ENCODE measurements around the gene SCAF11.
"Not testable (repeated sequence)": the region's sequence is repeated elsewhere in the genome, so short reads cannot be mapped to it uniquely, and the experiment has no call there.

Gene SCAF11, protein sequence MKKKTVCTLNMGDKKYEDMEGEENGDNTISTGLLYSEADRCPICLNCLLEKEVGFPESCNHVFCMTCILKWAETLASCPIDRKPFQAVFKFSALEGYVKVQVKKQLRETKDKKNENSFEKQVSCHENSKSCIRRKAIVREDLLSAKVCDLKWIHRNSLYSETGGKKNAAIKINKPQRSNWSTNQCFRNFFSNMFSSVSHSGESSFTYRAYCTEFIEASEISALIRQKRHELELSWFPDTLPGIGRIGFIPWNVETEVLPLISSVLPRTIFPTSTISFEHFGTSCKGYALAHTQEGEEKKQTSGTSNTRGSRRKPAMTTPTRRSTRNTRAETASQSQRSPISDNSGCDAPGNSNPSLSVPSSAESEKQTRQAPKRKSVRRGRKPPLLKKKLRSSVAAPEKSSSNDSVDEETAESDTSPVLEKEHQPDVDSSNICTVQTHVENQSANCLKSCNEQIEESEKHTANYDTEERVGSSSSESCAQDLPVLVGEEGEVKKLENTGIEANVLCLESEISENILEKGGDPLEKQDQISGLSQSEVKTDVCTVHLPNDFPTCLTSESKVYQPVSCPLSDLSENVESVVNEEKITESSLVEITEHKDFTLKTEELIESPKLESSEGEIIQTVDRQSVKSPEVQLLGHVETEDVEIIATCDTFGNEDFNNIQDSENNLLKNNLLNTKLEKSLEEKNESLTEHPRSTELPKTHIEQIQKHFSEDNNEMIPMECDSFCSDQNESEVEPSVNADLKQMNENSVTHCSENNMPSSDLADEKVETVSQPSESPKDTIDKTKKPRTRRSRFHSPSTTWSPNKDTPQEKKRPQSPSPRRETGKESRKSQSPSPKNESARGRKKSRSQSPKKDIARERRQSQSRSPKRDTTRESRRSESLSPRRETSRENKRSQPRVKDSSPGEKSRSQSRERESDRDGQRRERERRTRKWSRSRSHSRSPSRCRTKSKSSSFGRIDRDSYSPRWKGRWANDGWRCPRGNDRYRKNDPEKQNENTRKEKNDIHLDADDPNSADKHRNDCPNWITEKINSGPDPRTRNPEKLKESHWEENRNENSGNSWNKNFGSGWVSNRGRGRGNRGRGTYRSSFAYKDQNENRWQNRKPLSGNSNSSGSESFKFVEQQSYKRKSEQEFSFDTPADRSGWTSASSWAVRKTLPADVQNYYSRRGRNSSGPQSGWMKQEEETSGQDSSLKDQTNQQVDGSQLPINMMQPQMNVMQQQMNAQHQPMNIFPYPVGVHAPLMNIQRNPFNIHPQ (N-terminal part only)

GRCh38 chr12:45990468-45991283 is at the start of gene SCAF11:
Gene SCAF11, minus strand, starts transcription at chr12:45990574. Its CDS starts 26,407 bp downstream, at chr12:45964167.
- Histone ChIP-seq H3K9me3 (ENCODE audit: control insufficient read depth in 1 of 2, low read length in 2 of 2) (no peaks in the 10 kb centered on the region), H3K4me3 (ENCODE audit: low read depth in 1 of 2, low read length in 2 of 2) (peak within 1 kb of the TSS; percentile 86 to 92), H3K36me3 (ENCODE audit: control insufficient read depth in 1 of 2, insufficient read depth in 2 of 2, low read length in 2 of 2) (peaks cover 0 to 5% of the 10 kb centered on the region in 2 donors), H3K4me1 (ENCODE audit: control insufficient read depth in 1 of 2, insufficient read depth in 2 of 2, low read length in 2 of 2) (peaks cover 14 to 36% of the 10 kb centered on the region in 2 donors), H3K27ac (ENCODE audit: low read length) (peak within 1 kb of the TSS; percentile 97), H3K27me3 (ENCODE audit: low read depth, low read length) (no peaks in the 10 kb centered on the region)

GRCh38 chr12:46037066-46037465 is 46.7 kb upstream of the SCAF11 start:
- H3K4me1 ChIP-seq (ENCODE audit: control insufficient read depth in 1 of 2, insufficient read depth in 2 of 2, low read length in 2 of 2); H3K36me3 ChIP-seq (ENCODE audit: control insufficient read depth in 1 of 2, insufficient read depth in 2 of 2, low read length in 2 of 2); H3K4me3 ChIP-seq (ENCODE audit: low read depth in 1 of 2, low read length in 2 of 2); H3K27ac ChIP-seq (ENCODE audit: low read length); H3K9me3 ChIP-seq (ENCODE audit: control insufficient read depth in 1 of 2, low read length in 2 of 2); H3K27me3 ChIP-seq (ENCODE audit: low read depth, low read length): not testable (repeated sequence)

- H3K27me3 ChIP-seq (ENCODE audit: low read depth, low read length): no peaks in the 10 kb centered on the region
- H3K36me3 ChIP-seq (ENCODE audit: control insufficient read depth in 1 of 2, insufficient read depth in 2 of 2, low read length in 2 of 2): no peaks in the 10 kb centered on the region
- peaks cover 0 to 49% of the 10 kb centered on the region in 2 donors for H3K9me3 ChIP-seq (ENCODE audit: control insufficient read depth in 1 of 2, low read length in 2 of 2)
- no peak overlapping the region for H3K4me3 ChIP-seq (ENCODE audit: low read depth in 1 of 2, low read length in 2 of 2)
- no peaks in the 10 kb centered on the region for H3K4me1 ChIP-seq (ENCODE audit: control insufficient read depth in 1 of 2, insufficient read depth in 2 of 2, low read length in 2 of 2)
- H3K27ac ChIP-seq (ENCODE audit: low read length): no peak overlapping the region
Observed at GRCh38 chr12:46027172-46027571, 36.8 kb upstream of the SCAF11 start.

- H3K9me3 ChIP-seq (ENCODE audit: control insufficient read depth in 1 of 2, low read length in 2 of 2): peaks cover 0 to 58% of the 10 kb centered on the region in 2 donors
- H3K27me3 ChIP-seq (ENCODE audit: low read depth, low read length): no peaks in the 10 kb centered on the region
- no peak overlapping the region for H3K4me3 ChIP-seq (ENCODE audit: low read depth in 1 of 2, low read length in 2 of 2)
- H3K4me1 ChIP-seq (ENCODE audit: control insufficient read depth in 1 of 2, insufficient read depth in 2 of 2, low read length in 2 of 2): no peaks in the 10 kb centered on the region
- no peak overlapping the region for H3K27ac ChIP-seq (ENCODE audit: low read length)
- no peaks in the 10 kb centered on the region for H3K36me3 ChIP-seq (ENCODE audit: control insufficient read depth in 1 of 2, insufficient read depth in 2 of 2, low read length in 2 of 2)
Observed at GRCh38 chr12:46024099-46024498, 33.7 kb upstream of the SCAF11 start.

DNA sequence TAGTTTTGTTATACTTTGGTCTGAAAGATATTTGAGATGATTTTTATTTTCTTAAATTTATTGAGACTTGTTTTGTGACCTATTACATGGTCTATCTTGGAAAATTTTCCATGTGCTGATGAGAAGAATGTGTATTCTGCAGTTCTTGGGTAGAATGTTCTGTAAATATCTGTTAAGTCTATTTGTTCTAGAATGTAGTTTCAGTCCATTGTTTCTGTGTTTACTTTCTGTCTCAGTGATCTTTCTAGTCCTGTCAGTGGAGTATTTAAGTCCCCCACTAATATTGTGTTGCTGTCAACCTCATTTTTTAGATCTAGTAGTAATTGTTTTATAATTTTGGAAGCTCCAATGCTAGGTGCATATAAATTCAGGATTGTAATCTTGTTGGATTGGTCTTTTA is 30.4 kb upstream of the SCAF11 start:
- Histone ChIP-seq H3K36me3 (ENCODE audit: control insufficient read depth in 1 of 2, insufficient read depth in 2 of 2, low read length in 2 of 2) (no peaks in the 10 kb centered on the region), H3K4me1 (ENCODE audit: control insufficient read depth in 1 of 2, insufficient read depth in 2 of 2, low read length in 2 of 2) (no peaks in the 10 kb centered on the region), H3K9me3 (ENCODE audit: control insufficient read depth in 1 of 2, low read length in 2 of 2) (peaks cover 0 to 36% of the 10 kb centered on the region in 2 donors), H3K4me3 (ENCODE audit: low read depth in 1 of 2, low read length in 2 of 2) (no peak overlapping the region), H3K27me3 (ENCODE audit: low read depth, low read length) (no peaks in the 10 kb centered on the region), H3K27ac (ENCODE audit: low read length) (no peak overlapping the region)

- H3K4me3 ChIP-seq (ENCODE audit: low read depth in 1 of 2, low read length in 2 of 2); H3K27me3 ChIP-seq (ENCODE audit: low read depth, low read length); H3K4me1 ChIP-seq (ENCODE audit: control insufficient read depth in 1 of 2, insufficient read depth in 2 of 2, low read length in 2 of 2); H3K27ac ChIP-seq (ENCODE audit: low read length); H3K36me3 ChIP-seq (ENCODE audit: control insufficient read depth in 1 of 2, insufficient read depth in 2 of 2, low read length in 2 of 2): not testable (repeated sequence)
- H3K9me3 ChIP-seq (ENCODE audit: control insufficient read depth in 1 of 2, low read length in 2 of 2): peaks cover 0 to 17% of the 10 kb centered on the region in 2 donors
Observed at GRCh38 chr12:46018712-46019111, 28.3 kb upstream of the SCAF11 start.

GRCh38 chr12:46017866-46018375 is 27.5 kb upstream of the SCAF11 start:
- H3K27ac ChIP-seq (ENCODE audit: low read length); H3K4me1 ChIP-seq (ENCODE audit: control insufficient read depth in 1 of 2, insufficient read depth in 2 of 2, low read length in 2 of 2); H3K36me3 ChIP-seq (ENCODE audit: control insufficient read depth in 1 of 2, insufficient read depth in 2 of 2, low read length in 2 of 2); H3K27me3 ChIP-seq (ENCODE audit: low read depth, low read length); H3K4me3 ChIP-seq (ENCODE audit: low read depth in 1 of 2, low read length in 2 of 2): not testable (repeated sequence)
- H3K9me3 ChIP-seq (ENCODE audit: control insufficient read depth in 1 of 2, low read length in 2 of 2): peaks cover 0 to 12% of the 10 kb centered on the region in 2 donors

GRCh38 chr12:46005823-46006222 is 15.4 kb upstream of the SCAF11 start:
- H3K4me3 ChIP-seq (ENCODE audit: low read depth in 1 of 2, low read length in 2 of 2): no peak overlapping the region
- no peaks in the 10 kb centered on the region for H3K27me3 ChIP-seq (ENCODE audit: low read depth, low read length)
- H3K27ac ChIP-seq (ENCODE audit: low read length): no peak overlapping the region
- no peaks in the 10 kb centered on the region for H3K9me3 ChIP-seq (ENCODE audit: control insufficient read depth in 1 of 2, low read length in 2 of 2)
- H3K4me1 ChIP-seq (ENCODE audit: control insufficient read depth in 1 of 2, insufficient read depth in 2 of 2, low read length in 2 of 2): no peaks in the 10 kb centered on the region
- H3K36me3 ChIP-seq (ENCODE audit: control insufficient read depth in 1 of 2, insufficient read depth in 2 of 2, low read length in 2 of 2): no peaks in the 10 kb centered on the region

DNA sequence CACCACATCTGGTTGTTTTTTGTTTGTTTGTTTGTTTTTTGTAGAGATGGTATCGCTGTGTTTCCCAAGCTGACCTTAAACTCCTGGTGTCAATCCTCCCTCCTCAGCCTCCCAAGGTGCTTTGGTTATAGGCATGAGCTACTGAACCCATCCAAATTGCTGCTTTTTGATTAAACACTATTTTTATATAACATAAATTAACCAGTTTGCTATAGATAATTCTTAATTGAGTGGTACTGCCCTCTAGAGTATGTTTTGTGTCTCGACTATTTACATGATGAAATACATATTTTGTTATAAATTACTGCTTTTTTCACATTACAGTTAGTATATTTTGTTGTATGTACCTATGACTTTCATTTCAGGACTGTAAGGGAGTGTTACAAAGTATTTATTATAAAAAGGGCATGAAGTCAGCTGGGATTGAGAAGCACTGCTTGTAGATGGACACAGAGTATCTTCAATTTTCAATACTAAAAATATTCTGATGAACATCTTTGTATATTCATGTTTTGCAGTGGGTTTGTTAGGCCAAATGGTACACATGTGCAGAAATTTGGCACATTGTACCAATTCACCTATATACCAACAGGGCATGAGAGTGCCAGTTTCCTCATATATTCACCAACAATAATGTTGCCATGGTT is 14.9 kb upstream of the SCAF11 start:
- H3K9me3 ChIP-seq (ENCODE audit: control insufficient read depth in 1 of 2, low read length in 2 of 2): no peaks in the 10 kb centered on the region
- no peaks in the 10 kb centered on the region for H3K4me1 ChIP-seq (ENCODE audit: control insufficient read depth in 1 of 2, insufficient read depth in 2 of 2, low read length in 2 of 2)

GRCh38 chr12:46004715-46005114 is 14.3 kb upstream of the SCAF11 start:
- Histone ChIP-seq H3K4me3 (ENCODE audit: low read depth in 1 of 2, low read length in 2 of 2) (no peak overlapping the region), H3K4me1 (ENCODE audit: control insufficient read depth in 1 of 2, insufficient read depth in 2 of 2, low read length in 2 of 2) (no peaks in the 10 kb centered on the region), H3K27ac (ENCODE audit: low read length) (no peak overlapping the region), H3K27me3 (ENCODE audit: low read depth, low read length) (no peaks in the 10 kb centered on the region), H3K36me3 (ENCODE audit: control insufficient read depth in 1 of 2, insufficient read depth in 2 of 2, low read length in 2 of 2) (no peaks in the 10 kb centered on the region), H3K9me3 (ENCODE audit: control insufficient read depth in 1 of 2, low read length in 2 of 2) (no peaks in the 10 kb centered on the region)

More for the DNA sequence above, 14.9 kb upstream of the SCAF11 start:
- H3K27me3 ChIP-seq (ENCODE audit: low read depth, low read length): no peaks in the 10 kb centered on the region
- H3K4me3 ChIP-seq (ENCODE audit: low read depth in 1 of 2, low read length in 2 of 2): no peak overlapping the region
- no peak overlapping the region for H3K27ac ChIP-seq (ENCODE audit: low read length)
- H3K36me3 ChIP-seq (ENCODE audit: control insufficient read depth in 1 of 2, insufficient read depth in 2 of 2, low read length in 2 of 2): no peaks in the 10 kb centered on the region
